Fibroblast of peridontal ligament (primary cell): Measurements from ENCODE around the gene USP17L25.
"Not testable (repeated sequence)": the region's sequence is repeated elsewhere in the genome, so short reads cannot be mapped to it uniquely, and the experiment has no call there.

Experiments
- DNase-seq: peaks from one replicate; pipeline ENCODE4 v3.0.0-alpha.2; 2010; ENCODE audit errors: extremely low read depth

Gene USP17L25

GRCh38 chr4:9329611-9330010 lies at the start of gene USP17L25:
USP17L25 (plus strand) TSS chr4:9329911; CDS start chr4:9329911, 0 bp downstream.
- not testable (repeated sequence) for DNase-seq

GRCh38 chr4:9324191-9324590 lies 5.5 kb upstream of the USP17L25 start:
- not testable (repeated sequence) for DNase-seq

- not testable (repeated sequence) for DNase-seq
Observed at GRCh38 chr4:9324865-9325264, 4.8 kb upstream of the USP17L25 start, which contains the start of gene USP17L24. USP17L24 (plus strand) TSS chr4:9325165; CDS start chr4:9325165, 0 bp downstream.

- not testable (repeated sequence) for DNase-seq
Observed at GRCh38 chr4:9334358-9334757, 4.6 kb downstream of the USP17L25 start, which contains the start of gene USP17L26. USP17L26 (plus strand) TSS chr4:9334658; CDS start chr4:9334658, 0 bp downstream.

- not testable (repeated sequence) for DNase-seq
Observed at GRCh38 chr4:9339103-9339502, 9.4 kb downstream of the USP17L25 start, which contains the start of gene USP17L5. USP17L5 (plus strand) TSS chr4:9339403; CDS start chr4:9339403, 0 bp downstream.

GRCh38 chr4:9343848-9344247 lies 14.1 kb downstream of the USP17L25 start, which contains the start of gene USP17L27:
USP17L27 (plus strand) TSS chr4:9344148; CDS start chr4:9344148, 0 bp downstream.
- DNase-seq, result not testable (repeated sequence)

GRCh38 chr4:9348593-9348992 lies 18.9 kb downstream of the USP17L25 start, which contains the start of gene USP17L28:
USP17L28 (plus strand) TSS chr4:9348893; CDS start chr4:9348893, 0 bp downstream.
- DNase-seq, result not testable (repeated sequence)

- DNase-seq, result not testable (repeated sequence)
Observed at GRCh38 chr4:9350866-9351265, 21.2 kb downstream of the USP17L25 start.

GRCh38 chr4:9353338-9353737 lies 23.6 kb downstream of the USP17L25 start, which contains the start of gene USP17L29:
USP17L29 (plus strand) TSS chr4:9353638; CDS start chr4:9353638, 0 bp downstream.
- not testable (repeated sequence) for DNase-seq

- not testable (repeated sequence) for DNase-seq
Observed at GRCh38 chr4:9362829-9363228, 33.1 kb downstream of the USP17L25 start, which contains the start of gene USP17L30. USP17L30 (plus strand) TSS chr4:9363129; CDS start chr4:9363129, 0 bp downstream.

- not testable (repeated sequence) for DNase-seq
Observed at GRCh38 chr4:9379881-9380280, 50.2 kb downstream of the USP17L25 start.
